Caco-2 (cell line): ENCODE data around the gene HM13. TPM values are rescaled to one million over a fixed set of nuclear protein-coding genes. Genes with fewer than 3 reads are reported as not detected.

Experiments
- BruUV-seq: library from RNA; stranded (reverse); fragments of 400-500 nt; replicated peaks from 2 replicates; lab custom pipeline; 2021; lab: Mats Ljungman, UMichigan
- CTCF ChIA-PET: fragments of 300-600 bp; sonication (Branson Sonifier 250); formaldehyde crosslinking; loops from one replicate; lab custom pipeline; 2022; ENCODE audit warnings: antibody characterized with exemption; lab: Charles Lee
- POLR2A ChIA-PET: fragments of 300-600 bp; sonication (Branson Sonifier 250); formaldehyde crosslinking; loops from one replicate; lab custom pipeline; 2022; ENCODE audit warnings: antibody characterized with exemption; lab: Charles Lee
- DNase-seq, 2 experiments: peaks; one replicate each; pipeline versions ENCODE4 v3.0.0 to v3.0.0-alpha.2; 2020 to 2022
- H3K27me3 ChIP-seq: replicated peaks from 2 replicates; pipeline ENCODE4 v1.6.0; 2011; ENCODE audit warnings: low read length; ENCODE audit not compliant: control insufficient read depth, insufficient read depth
- H3K36me3 ChIP-seq: 2 replicates; pipeline ENCODE4 v1.5.1; 2011; ENCODE audit warnings: low read length; ENCODE audit not compliant: control insufficient read depth, insufficient read depth
- H3K4me1 ChIP-seq: fragments of 250-450 bp; sonication (Bioruptor Pico); 2 replicates; pipeline ENCODE4 v1.5.1; 2020; ENCODE audit warnings: mild to moderate bottlenecking
- H3K4me3 ChIP-seq: 2 replicates; pipeline ENCODE4 v1.5.1; 2011; ENCODE audit warnings: low read depth, mild to moderate bottlenecking, control low read depth, low read length
- H3K9me3 ChIP-seq: fragments of 250-450 bp; sonication (Bioruptor Pico); 2 replicates; pipeline ENCODE4 v1.5.1; 2020; ENCODE audit warnings: mild to moderate bottlenecking, moderate library complexity
- H3K27ac Mint-ChIP-seq: one replicate; pipeline ENCODE4 v1.8.0; 2022; ENCODE audit warnings: mixed read lengths; ENCODE audit not compliant: unreplicated experiment
- H3K27me3 Mint-ChIP-seq: one replicate; pipeline ENCODE4 v1.8.0; 2022; ENCODE audit warnings: mixed read lengths; ENCODE audit not compliant: insufficient read depth, unreplicated experiment
- H3K36me3 Mint-ChIP-seq: one replicate; pipeline ENCODE4 v1.8.0; 2022; ENCODE audit warnings: mild to moderate bottlenecking, mixed read lengths; ENCODE audit not compliant: insufficient read depth, unreplicated experiment
- H3K4me1 Mint-ChIP-seq: one replicate; pipeline ENCODE4 v1.8.0; 2022; ENCODE audit warnings: low read depth, mixed read lengths; ENCODE audit not compliant: unreplicated experiment
- H3K4me3 Mint-ChIP-seq: one replicate; pipeline ENCODE4 v1.8.0; 2022; ENCODE audit warnings: mild to moderate bottlenecking, moderate library complexity, mixed read lengths; ENCODE audit not compliant: unreplicated experiment
- H3K9me3 Mint-ChIP-seq: one replicate; pipeline ENCODE4 v1.8.0; 2022; ENCODE audit warnings: mixed read lengths; ENCODE audit not compliant: unreplicated experiment
- CTCF ChIP-seq, 2 experiments: fragments of 200-600 bp in 1 of 2; IDR thresholded peaks; 1 replicate in 1 of 2; 2 replicates in 1 of 2; pipeline versions ENCODE4 v1.5.1 to v1.8.0; 2011 to 2022; ENCODE audit warnings: antibody characterized with exemption in 1 of 2, control low read depth in 1 of 2, inconsistent platforms in 1 of 2, low read depth in 1 of 2, low read length in 1 of 2, mild to moderate bottlenecking in 1 of 2, moderate library complexity in 1 of 2; ENCODE audit not compliant: insufficient read depth in 1 of 2, severe bottlenecking in 1 of 2, unreplicated experiment in 1 of 2
- intact Hi-C: fragments of 100-400 bp; cut with micrococcal nuclease; formaldehyde crosslinking; loops from one replicate; pipeline ENCODE4 v1.10.0; 2022; ENCODE audit not compliant: unreplicated experiment
- total RNA-seq: library from RNA; stranded (reverse); gene quantifications from 2 replicates; pipeline ENCODE4 v1.2.3, GENCODE V29; 2022

The HM13 gene
- total RNA-seq, 1 experiment from 2014 or later, result 443 TPM

- H3K27me3 ChIP-seq, result no peaks in the 10 kb centered on the region
- no peak for DNase-seq
- ChIA-PET CTCF (interaction anchor here (0.6 to 28.6 kb wide), 25 partner anchors 8 to 695 kb away, joined by 3 to 1708 read pairs (median 5); partner anchors contain the start of genes HM13, ID1 and TPX2), POLR2A (interaction anchor here (1.1 to 1.4 kb wide), 5 partner anchors 11 to 50 kb away, joined by 3 to 19 read pairs (median 10); partner anchors contain the start of gene ID1)
- H3K4me1 ChIP-seq, result peaks cover 7% of the 10 kb centered on the region
- Mint-ChIP-seq H3K27ac (peak overlapping the region; percentile 68), H3K9me3 (no peaks in the 10 kb centered on the region), H3K4me3 (no peak overlapping the region), H3K36me3 (peaks cover 96% of the 10 kb centered on the region), H3K27me3 (no peaks in the 10 kb centered on the region), H3K4me1 (peaks cover 6% of the 10 kb centered on the region)
- H3K9me3 ChIP-seq, result no peaks in the 10 kb centered on the region
- intact Hi-C loops, result loop anchor here (2.0 kb wide), 1 partner anchor 161 kb away; the partner anchor contains the start of gene BCL2L1
- no peak for TF ChIP-seq CTCF (IDR thresholded peaks at IDR 0.05; ENCODE audit: insufficient read depth in 1 of 2, low read depth in 1 of 2, low read length in 1 of 2, severe bottlenecking in 1 of 2, unreplicated experiment in 1 of 2)
- H3K36me3 ChIP-seq, result peaks cover 24% of the 10 kb centered on the region
- BruUV-seq, result no TSS peak
- no peak overlapping the region for H3K4me3 ChIP-seq
Observed at GRCh38 chr20:31562241-31562640, 48.0 kb downstream of the HM13 start.

DNA sequence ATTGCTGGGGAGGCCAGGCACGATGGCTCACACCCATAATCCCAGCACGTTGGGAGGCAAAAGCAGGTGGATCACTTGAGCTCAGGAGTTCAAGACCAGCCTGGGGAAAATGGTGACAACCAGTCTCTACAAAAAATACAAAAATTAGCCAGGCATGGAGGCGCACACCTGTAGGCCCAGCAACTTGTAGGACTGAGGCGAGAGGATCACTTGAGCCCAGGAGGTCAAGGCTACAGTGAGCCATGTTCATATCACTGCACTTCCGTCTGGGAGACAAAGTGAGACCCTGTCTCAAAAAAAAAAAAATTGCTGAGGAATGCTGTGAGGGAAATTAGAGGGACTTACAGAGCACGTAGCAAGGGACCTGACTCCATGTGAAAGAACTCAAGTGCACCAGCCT is 50.0 kb downstream of the HM13 start:
- TF ChIP-seq CTCF (IDR thresholded peaks at IDR 0.05; ENCODE audit: insufficient read depth in 1 of 2, low read depth in 1 of 2, low read length in 1 of 2, severe bottlenecking in 1 of 2, unreplicated experiment in 1 of 2), result no peak

DNA sequence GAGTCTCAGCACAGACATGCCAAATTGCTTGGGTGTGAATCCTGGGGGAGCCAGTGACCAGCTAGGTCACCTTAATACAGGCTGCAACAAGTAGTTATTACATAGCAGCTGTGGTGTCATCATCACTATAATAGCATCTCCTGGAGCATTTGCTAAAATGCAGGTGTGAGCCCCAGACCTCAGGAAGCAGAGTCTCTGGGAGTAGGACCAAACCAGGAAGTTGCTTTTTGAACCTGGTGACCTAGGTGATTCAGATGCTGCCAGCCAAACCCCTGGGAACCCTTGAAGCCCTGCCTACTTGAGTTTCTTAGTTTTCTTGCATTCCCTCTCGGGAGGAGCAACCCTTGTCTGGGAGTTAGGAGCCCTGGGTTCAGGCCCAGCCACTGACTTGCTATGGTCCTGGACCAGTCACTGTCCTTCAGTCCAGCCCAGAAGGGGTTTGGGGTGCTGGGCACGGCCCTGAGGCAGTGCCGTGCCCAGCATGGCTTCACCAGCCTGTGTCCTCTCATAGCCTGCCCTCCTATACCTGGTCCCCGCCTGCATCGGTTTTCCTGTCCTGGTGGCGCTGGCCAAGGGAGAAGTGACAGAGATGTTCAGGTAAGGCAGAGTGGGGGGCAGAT is 51.6 kb downstream of the HM13 start:
- TF ChIP-seq CTCF (IDR thresholded peaks at IDR 0.05; ENCODE audit: insufficient read depth in 1 of 2, low read depth in 1 of 2, low read length in 1 of 2, severe bottlenecking in 1 of 2, unreplicated experiment in 1 of 2), result no peak
- Histone ChIP-seq H3K9me3 (no peaks in the 10 kb centered on the region), H3K4me3 (no peak overlapping the region), H3K36me3 (peaks cover 17% of the 10 kb centered on the region), H3K4me1 (peaks cover 4% of the 10 kb centered on the region), H3K27me3 (no peaks in the 10 kb centered on the region)
- no peaks in the 10 kb centered on the region for H3K9me3 Mint-ChIP-seq
- H3K27ac Mint-ChIP-seq, result peak overlapping the region; percentile 63
- no peaks in the 10 kb centered on the region for H3K27me3 Mint-ChIP-seq
- ChIA-PET POLR2A (interaction anchor here (1.5 kb wide), 1 partner anchor 47 kb away, joined by 6 read pairs; no protein-coding TSS in a partner anchor), CTCF (interaction anchor here (0.8 to 28.6 kb wide), 4 partner anchors 43 to 158 kb away, joined by 3 to 1708 read pairs (median 6); partner anchors contain the start of gene ID1)
- no TSS peak for BruUV-seq
- no peak overlapping the region for H3K4me3 Mint-ChIP-seq
- intact Hi-C loops, result no loop called here
- no peak for DNase-seq
- peaks cover 19% of the 10 kb centered on the region for H3K4me1 Mint-ChIP-seq
- H3K36me3 Mint-ChIP-seq, result peaks cover 87% of the 10 kb centered on the region

More for the DNA sequence above, 50.0 kb downstream of the HM13 start:
- BruUV-seq, result no TSS peak
- Mint-ChIP-seq H3K4me1 (peaks cover 18% of the 10 kb centered on the region), H3K36me3 (peaks cover 94% of the 10 kb centered on the region), H3K27me3 (no peaks in the 10 kb centered on the region), H3K9me3 (no peaks in the 10 kb centered on the region), H3K27ac (no peak overlapping the region), H3K4me3 (no peak overlapping the region)
- Histone ChIP-seq H3K36me3 (peaks cover 19% of the 10 kb centered on the region), H3K27me3 (no peaks in the 10 kb centered on the region), H3K4me1 (peaks cover 7% of the 10 kb centered on the region), H3K9me3 (no peaks in the 10 kb centered on the region), H3K4me3 (no peak overlapping the region)
- intact Hi-C loops, result no loop called here
- no peak for DNase-seq
- ChIA-PET CTCF (interaction anchor here (0.6 to 28.6 kb wide), 3 partner anchors 27 to 44 kb away, joined by 4 to 1708 read pairs (median 7); partner anchors contain the start of gene ID1), POLR2A (interaction anchor here (1.5 kb wide), 1 partner anchor 49 kb away, joined by 6 read pairs; no protein-coding TSS in a partner anchor)
